HEK293T (cell line): ENCODE data around the gene CNN3.
A peak's percentile ranks its signal among the peaks of the same experiment; 100 is the strongest.

ENCODE experiments used
- CTCF ChIA-PET: fragments of 350-600 bp; formaldehyde crosslinking; extraction: SDS; loops from one replicate; lab custom pipeline; 2021; ENCODE audit warnings: antibody characterized with exemption, inconsistent platforms; lab: Yijun Ruan, JAX
- POLR2A ChIA-PET: fragments of 350-600 bp; formaldehyde crosslinking; extraction: SDS; loops from one replicate; lab custom pipeline; 2020; ENCODE audit warnings: antibody characterized with exemption, inconsistent platforms; lab: Yijun Ruan, JAX
- DNase-seq: peaks from one replicate; pipeline ENCODE4 v3.0.0; 2012; ENCODE audit warnings: mixed read lengths; ENCODE audit errors: extremely low spot score
- ARNT ChIP-seq: fragments of 450-650 bp; IDR thresholded peaks from 2 replicates; pipeline ENCODE4 v1.6.1; 2017; ENCODE audit warnings: mild to moderate bottlenecking
- BHLHE40 ChIP-seq: fragments of 450-650 bp; IDR thresholded peaks from 2 replicates; pipeline ENCODE4 v1.6.1; 2016; ENCODE audit warnings: mild to moderate bottlenecking, moderate library complexity, borderline replicate concordance
- CTBP1 ChIP-seq: fragments of 450-650 bp; IDR thresholded peaks from 2 replicates; pipeline ENCODE4 v1.6.1; 2016; ENCODE audit warnings: borderline replicate concordance
- ELF4 ChIP-seq: fragments of 450-650 bp; IDR thresholded peaks from 2 replicates; pipeline ENCODE4 v1.6.1; 2017; ENCODE audit warnings: antibody characterized with exemption
- FOXA1 ChIP-seq: fragments of 450-650 bp; IDR thresholded peaks from 2 replicates; pipeline ENCODE4 v1.6.1; 2016; ENCODE audit warnings: mild to moderate bottlenecking
- FOXK2 ChIP-seq: fragments of 450-650 bp; IDR thresholded peaks from 2 replicates; pipeline ENCODE4 v1.6.1; 2016; ENCODE audit warnings: mild to moderate bottlenecking
- FOXM1 ChIP-seq: fragments of 450-650 bp; IDR thresholded peaks from 2 replicates; pipeline ENCODE4 v1.6.1; 2017; ENCODE audit warnings: mild to moderate bottlenecking, borderline replicate concordance
- HDGF ChIP-seq: fragments of 450-650 bp; IDR thresholded peaks from 2 replicates; pipeline ENCODE4 v1.6.1; 2017; ENCODE audit warnings: antibody characterized with exemption, borderline replicate concordance
- L3MBTL2 ChIP-seq: fragments of 450-650 bp; conservative IDR thresholded peaks from 2 replicates; pipeline ENCODE4 v1.6.1; 2016; ENCODE audit warnings: mild to moderate bottlenecking
- LEF1 ChIP-seq: fragments of 450-650 bp; IDR thresholded peaks from 2 replicates; pipeline ENCODE4 v1.6.1; 2017; ENCODE audit warnings: mild to moderate bottlenecking, borderline replicate concordance
- NFRKB ChIP-seq: fragments of 450-650 bp; IDR thresholded peaks from 2 replicates; pipeline ENCODE4 v1.6.1; 2016; ENCODE audit warnings: mild to moderate bottlenecking, moderate library complexity
- SP1 ChIP-seq: fragments of 450-650 bp; IDR thresholded peaks from 2 replicates; pipeline ENCODE4 v1.6.1; 2017
- SUZ12 ChIP-seq: fragments of 450-650 bp; IDR thresholded peaks from 2 replicates; pipeline ENCODE4 v1.6.1; 2016; ENCODE audit warnings: mild to moderate bottlenecking
- TARDBP ChIP-seq: fragments of 450-650 bp; IDR thresholded peaks from 2 replicates; pipeline ENCODE4 v1.6.1; 2016
- ZNF384 ChIP-seq: fragments of 450-650 bp; IDR thresholded peaks from 2 replicates; pipeline ENCODE4 v1.6.1; 2016
- TF ChIP-seq, protein P1 (sequence below): fragments of 450-650 bp; IDR thresholded peaks from 2 replicates; pipeline ENCODE4 v1.6.1; 2016

Gene CNN3

DNA sequence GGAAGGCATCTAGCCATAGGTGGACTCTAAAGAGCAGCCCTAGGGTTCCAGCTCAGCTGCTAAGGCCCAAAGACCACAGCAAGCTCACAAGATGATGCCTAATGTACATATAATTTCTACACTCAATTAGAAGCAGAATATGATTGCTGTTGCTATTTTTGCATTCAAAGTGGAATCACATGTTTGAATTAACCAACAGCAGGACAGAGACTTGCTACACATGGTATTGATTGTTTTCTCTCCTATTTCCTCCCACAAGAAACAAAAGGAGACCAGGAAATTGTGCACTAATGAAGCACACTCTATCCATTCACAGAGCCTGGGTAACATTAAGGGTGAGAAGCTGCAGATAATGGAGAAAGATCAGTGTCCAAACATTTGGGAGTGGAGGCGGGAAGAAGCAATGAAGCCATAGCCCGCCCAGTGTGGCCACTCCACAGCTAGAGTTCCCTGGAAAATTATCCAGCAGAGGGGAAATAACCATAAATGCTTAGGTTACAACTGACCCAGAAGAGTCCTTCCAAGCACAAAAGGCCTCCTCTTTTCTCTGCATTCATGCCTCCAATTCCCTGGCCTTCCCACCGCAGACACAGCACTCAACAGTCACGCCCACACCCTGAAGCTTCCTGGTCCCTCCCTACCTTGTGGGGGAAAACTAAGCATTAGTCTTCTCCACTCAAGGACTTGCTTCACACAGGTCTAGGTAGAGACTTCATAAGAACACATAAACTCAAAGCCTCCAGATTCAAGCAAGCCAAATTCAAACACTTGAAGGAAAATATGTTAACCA lies 7.5 kb downstream of the CNN3 start:
- ChIA-PET CTCF (interaction anchor here (0.6 to 2.7 kb wide), 4 partner anchors 65 to 134 kb away, joined by 3 to 11 read pairs (median 3); no protein-coding TSS in a partner anchor), POLR2A (no interaction called here)
- TF ChIP-seq TARDBP (no peak), FOXM1 (no peak), CTBP1 (no peak)
- no peak for DNase-seq

DNA sequence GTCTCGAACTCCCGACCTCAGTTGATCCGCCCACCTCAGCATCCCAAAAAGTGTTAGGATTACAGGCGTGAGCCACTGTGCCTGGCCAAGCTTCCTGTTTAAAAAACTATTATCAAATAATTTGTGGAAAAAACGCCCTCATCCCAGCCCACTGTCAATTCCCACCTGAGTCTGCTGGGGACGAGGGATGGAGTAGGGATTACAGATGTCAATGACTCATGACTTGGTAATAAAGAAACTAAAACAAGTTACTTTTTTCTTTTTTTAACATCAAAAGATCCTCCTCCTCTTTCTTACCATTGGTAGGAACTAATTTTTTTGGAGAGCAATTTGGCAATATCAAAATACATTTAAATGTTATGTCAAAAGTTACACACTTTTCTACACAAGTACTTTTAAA lies 9.7 kb downstream of the CNN3 start:
- TF ChIP-seq LEF1, result no peak
- TF ChIP-seq FOXK2, result no peak
- TF ChIP-seq L3MBTL2, result no peak
- no peak for TF ChIP-seq ELF4
- no peak for TF ChIP-seq FOXA1
- TF ChIP-seq, protein P1, sequence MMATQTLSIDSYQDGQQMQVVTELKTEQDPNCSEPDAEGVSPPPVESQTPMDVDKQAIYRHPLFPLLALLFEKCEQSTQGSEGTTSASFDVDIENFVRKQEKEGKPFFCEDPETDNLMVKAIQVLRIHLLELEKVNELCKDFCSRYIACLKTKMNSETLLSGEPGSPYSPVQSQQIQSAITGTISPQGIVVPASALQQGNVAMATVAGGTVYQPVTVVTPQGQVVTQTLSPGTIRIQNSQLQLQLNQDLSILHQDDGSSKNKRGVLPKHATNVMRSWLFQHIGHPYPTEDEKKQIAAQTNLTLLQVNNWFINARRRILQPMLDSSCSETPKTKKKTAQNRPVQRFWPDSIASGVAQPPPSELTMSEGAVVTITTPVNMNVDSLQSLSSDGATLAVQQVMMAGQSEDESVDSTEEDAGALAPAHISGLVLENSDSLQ, result no peak
- no peak for TF ChIP-seq ZNF384
- TF ChIP-seq CTBP1, result no peak
- no peak for TF ChIP-seq HDGF
- TF ChIP-seq NFRKB, result no peak
- no peak for TF ChIP-seq FOXM1
- no peak for TF ChIP-seq SP1
- TF ChIP-seq BHLHE40, result no peak
- no peak for TF ChIP-seq TARDBP
- TF ChIP-seq ARNT, result no peak
- TF ChIP-seq SUZ12, result no peak
- POLR2A ChIA-PET, result no interaction called here
- DNase-seq, result no peak
- CTCF ChIA-PET, result no interaction called here

DNA sequence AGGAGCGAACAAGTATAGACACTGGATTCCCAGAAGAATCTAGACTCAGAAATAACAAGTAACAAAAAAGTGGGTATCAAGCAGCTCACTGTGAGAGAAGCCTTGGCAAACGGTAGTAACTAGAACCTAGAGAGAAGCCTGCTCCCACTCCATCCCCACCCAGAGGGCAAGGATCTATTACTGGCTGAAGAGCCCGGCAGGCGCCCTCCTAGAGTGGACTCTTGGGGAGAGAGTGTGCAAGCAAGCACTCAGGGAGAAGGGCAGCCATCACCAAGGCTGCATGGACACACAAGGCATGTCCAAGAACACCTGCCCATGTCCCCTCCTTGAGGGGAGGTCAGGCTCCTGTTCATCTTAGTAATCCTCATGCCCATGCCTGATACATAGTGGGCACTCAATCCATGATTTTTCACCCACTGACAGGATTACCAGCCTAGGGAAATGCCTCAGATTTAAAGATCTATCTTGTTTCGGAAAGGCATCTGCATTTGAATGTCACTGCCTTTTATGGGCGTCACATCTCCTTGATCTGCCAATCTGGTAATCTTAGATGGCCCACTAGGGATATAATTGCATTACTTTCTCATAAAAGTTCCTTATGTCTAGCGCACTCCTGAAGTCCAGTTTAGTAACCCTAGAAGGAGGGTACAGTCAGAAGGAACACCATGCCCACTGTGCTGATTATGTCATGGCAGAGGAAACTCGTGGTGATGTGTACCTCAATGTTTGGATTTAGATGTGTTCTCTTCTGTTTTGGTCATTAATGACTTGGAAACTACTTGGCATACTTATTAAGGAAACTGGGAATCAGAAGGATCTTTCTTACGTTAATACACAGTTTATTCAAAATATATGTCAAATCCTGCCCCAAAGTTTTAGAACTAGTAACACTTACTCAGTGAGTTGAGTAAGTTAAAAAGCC lies 14.4 kb downstream of the CNN3 start:
- no peak for TF ChIP-seq L3MBTL2
- TF ChIP-seq BHLHE40, result no peak
- TF ChIP-seq, protein P1, result peak; percentile 21; the same call in 1 of the 2 replicates
- TF ChIP-seq FOXM1, result no peak
- no peak for TF ChIP-seq SUZ12
- no peak for TF ChIP-seq FOXA1
- ChIA-PET CTCF (interaction anchor here (1.5 kb wide), 2 partner anchors 11 to 58 kb away, joined by 3 to 7 read pairs; no protein-coding TSS in a partner anchor), POLR2A (interaction anchor here (0.9 to 1.4 kb wide), 2 partner anchors 10 to 15 kb away, joined by 3 read pairs; partner anchors contain the start of gene CNN3)
- no peak for DNase-seq

DNA sequence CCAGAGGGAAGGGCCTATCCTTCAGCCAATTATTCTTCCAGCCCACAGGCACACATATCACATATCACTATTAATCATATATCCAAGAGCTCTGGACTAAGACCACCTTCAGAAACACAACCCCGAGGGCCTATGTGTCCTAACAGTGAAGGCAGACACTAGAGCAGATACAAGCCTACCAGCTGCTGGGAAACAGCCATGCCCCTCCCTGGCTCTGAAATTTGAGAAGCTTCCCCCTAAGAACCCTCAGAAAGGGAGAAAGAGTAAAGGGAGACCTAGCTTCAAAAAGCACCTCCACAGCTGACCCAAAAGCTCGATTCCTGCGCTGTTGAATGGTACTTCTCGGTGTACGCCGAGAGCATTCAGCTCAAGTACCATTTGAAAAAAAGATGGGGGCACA lies 17.4 kb downstream of the CNN3 start:
- POLR2A ChIA-PET, result interaction anchor here (0.9 to 1.2 kb wide), 2 partner anchors 14 to 18 kb away, joined by 3 read pairs; partner anchors contain the start of gene CNN3
- no peak for TF ChIP-seq SUZ12
- TF ChIP-seq, protein P1, result peak; percentile 25; the same call in 1 of the 2 replicates
- CTCF ChIA-PET, result interaction anchor here (0.5 to 1.0 kb wide), 3 partner anchors 18 to 1686 kb away, joined by 3 read pairs; no protein-coding TSS in a partner anchor
- DNase-seq, result no peak

DNA sequence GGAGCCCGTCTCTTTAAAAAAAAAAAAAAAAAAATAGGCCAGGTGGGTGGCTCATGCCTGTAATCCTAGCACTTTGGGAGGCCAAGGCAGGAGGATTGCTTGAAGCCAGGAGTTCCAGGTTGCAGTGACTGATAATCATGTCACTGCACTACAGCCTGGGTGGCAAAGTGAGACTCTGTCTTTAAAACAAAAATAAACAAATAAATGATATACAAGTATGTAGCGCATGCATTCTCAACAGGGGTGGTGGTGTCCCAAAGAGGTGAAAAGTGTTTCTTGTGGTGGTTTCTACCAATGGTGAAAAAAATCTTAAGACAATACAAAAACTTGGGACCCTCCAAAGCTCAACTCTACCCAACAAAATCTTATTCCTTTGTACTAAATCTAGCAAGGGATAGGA lies 17.9 kb downstream of the CNN3 start:
- no peak for DNase-seq
- ChIA-PET POLR2A (no interaction called here), CTCF (interaction anchor here (0.7 kb wide), 1 partner anchor 19 kb away, joined by 3 read pairs; no protein-coding TSS in a partner anchor)
- TF ChIP-seq ZNF384 (peak; percentile 72; the same call in 1 of the 2 replicates), SP1 (no peak), TARDBP (no peak), NFRKB (no peak), CTBP1 (no peak), LEF1 (no peak), HDGF (no peak)
- TF ChIP-seq, protein P1, result no peak

DNA sequence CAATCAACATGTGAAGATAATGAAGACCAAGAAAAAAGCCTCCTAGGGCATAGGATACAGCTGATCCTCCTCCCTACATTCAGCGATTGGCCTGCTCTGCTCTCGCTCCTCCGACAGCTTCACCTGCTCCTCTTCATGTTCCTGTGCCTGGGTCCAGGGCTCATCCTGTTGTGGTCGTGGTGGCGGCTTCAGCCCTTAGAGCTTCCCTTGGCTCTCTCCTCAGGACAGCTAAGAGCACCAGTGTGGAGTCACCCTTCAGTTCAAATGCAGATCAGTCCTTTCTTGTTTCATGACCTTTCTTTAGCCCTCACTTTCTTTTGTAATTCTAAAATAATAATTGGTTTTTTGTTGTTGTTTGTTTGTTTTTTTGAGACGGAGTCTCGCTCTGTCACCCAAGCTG lies 18.7 kb downstream of the CNN3 start:
- TF ChIP-seq FOXK2 (no peak), FOXA1 (no peak), SP1 (no peak), FOXM1 (no peak), ARNT (no peak), ZNF384 (no peak), CTBP1 (no peak), HDGF (no peak), BHLHE40 (no peak), SUZ12 (no peak), L3MBTL2 (no peak), ELF4 (no peak), NFRKB (no peak)
- TF ChIP-seq, protein P1, result no peak
- ChIA-PET POLR2A (no interaction called here), CTCF (no interaction called here)
- DNase-seq, result no peak
